ENCODE measurements around the gene PLAAT1.

The PLAAT1 gene

DNA sequence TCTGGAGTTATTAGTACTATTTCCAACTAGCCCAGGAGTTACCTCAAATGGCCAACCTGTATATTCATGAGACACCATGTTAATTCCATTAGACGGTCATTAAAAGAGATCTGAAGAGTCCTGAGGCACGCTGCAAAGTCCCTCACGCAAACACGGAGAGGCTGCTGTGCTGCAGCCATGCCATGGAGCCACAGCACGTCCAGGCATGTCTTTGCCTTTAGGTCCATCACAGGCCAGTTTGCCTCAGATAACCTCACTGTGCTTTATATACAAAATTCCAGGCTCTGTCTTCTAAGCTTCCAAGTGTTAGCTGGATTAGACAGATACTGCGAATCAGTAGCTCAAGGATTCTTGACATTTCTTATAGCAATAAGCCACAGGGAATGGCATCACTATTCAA, 9.8 kb upstream of the PLAAT1 start:
- H3K4me3 ChIP-seq (ENCODE audit: low read depth, low read length): no peak overlapping the region
- TF ChIP-seq, protein P1, sequence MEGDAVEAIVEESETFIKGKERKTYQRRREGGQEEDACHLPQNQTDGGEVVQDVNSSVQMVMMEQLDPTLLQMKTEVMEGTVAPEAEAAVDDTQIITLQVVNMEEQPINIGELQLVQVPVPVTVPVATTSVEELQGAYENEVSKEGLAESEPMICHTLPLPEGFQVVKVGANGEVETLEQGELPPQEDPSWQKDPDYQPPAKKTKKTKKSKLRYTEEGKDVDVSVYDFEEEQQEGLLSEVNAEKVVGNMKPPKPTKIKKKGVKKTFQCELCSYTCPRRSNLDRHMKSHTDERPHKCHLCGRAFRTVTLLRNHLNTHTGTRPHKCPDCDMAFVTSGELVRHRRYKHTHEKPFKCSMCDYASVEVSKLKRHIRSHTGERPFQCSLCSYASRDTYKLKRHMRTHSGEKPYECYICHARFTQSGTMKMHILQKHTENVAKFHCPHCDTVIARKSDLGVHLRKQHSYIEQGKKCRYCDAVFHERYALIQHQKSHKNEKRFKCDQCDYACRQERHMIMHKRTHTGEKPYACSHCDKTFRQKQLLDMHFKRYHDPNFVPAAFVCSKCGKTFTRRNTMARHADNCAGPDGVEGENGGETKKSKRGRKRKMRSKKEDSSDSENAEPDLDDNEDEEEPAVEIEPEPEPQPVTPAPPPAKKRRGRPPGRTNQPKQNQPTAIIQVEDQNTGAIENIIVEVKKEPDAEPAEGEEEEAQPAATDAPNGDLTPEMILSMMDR (IDR thresholded peaks at IDR 0.05; ENCODE audit: borderline replicate concordance, insufficient read depth, low read depth, low read length): no peak

DNA sequence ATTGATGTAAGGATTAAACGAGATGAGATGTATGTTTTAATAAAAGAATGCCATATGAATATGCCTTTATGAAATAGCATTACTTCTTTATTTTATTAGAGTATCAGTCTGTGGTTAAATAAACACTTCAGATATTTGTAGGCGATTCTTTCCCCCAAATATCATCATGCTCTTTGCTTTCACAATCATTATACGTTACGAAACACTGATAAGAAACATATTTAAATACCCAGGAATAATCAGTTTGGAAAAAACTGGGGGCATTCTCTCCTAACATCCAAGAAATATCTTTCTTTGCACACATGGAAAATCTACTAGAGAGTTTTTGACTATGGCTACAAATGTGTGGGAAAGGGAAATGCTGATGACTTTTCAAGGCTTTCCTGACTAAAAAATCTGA, 4.4 kb upstream of the PLAAT1 start:
- TF ChIP-seq, protein P1 (IDR thresholded peaks at IDR 0.05; ENCODE audit: borderline replicate concordance, insufficient read depth, low read depth, low read length): no peak
- H3K4me3 ChIP-seq (ENCODE audit: low read depth, low read length): no peak overlapping the region

DNA sequence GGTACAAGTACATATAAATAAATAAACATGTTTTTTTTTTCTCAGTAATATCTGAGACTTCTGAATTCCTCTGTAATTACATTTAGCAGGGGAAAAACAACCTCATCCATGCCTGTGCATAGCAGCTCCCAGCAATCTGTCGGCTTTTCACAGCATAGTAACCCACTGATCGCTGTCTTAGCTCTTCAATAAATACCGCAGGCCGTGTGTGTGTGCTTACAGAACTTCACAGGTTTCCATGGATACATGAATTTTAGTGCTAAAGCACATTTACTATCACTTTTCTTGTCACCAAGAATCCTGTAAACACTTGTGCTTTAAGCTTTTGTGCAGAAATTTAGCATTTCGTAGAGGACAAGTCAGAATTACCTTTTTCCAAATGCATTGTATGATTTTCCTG, 4.0 kb upstream of the PLAAT1 start:
- H3K4me3 ChIP-seq (ENCODE audit: low read depth, low read length): no peak overlapping the region

DNA sequence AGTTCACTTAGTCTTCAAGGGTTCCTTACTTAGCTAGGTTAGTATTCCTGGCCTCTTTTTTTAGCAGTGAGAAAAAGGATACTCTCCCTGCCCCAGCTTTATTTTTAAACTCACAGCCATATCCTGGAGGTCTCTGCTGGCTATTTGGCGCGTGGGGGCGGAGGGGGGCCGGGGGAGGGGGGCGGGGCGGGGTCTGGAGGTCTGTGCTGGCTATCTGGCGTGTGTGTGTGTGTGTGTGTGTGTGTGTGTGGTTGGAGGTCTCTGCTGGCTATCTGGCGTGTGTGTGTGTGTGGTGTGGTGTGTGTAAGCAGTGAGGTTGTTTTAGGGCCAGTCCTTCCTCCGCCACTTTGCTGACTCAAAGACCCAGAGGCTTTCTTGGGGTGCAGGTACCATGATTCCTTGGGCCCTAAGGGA, 579 bp upstream of the PLAAT1 start:
- H3K4me3 ChIP-seq (ENCODE audit: low read depth, low read length): no peak overlapping the region
- TF ChIP-seq, protein P1 (IDR thresholded peaks at IDR 0.05; ENCODE audit: borderline replicate concordance, insufficient read depth, low read depth, low read length): no peak

More for the DNA sequence above, 4.0 kb upstream of the PLAAT1 start:
- TF ChIP-seq, protein P1 (IDR thresholded peaks at IDR 0.05; ENCODE audit: borderline replicate concordance, insufficient read depth, low read depth, low read length): no peak

DNA sequence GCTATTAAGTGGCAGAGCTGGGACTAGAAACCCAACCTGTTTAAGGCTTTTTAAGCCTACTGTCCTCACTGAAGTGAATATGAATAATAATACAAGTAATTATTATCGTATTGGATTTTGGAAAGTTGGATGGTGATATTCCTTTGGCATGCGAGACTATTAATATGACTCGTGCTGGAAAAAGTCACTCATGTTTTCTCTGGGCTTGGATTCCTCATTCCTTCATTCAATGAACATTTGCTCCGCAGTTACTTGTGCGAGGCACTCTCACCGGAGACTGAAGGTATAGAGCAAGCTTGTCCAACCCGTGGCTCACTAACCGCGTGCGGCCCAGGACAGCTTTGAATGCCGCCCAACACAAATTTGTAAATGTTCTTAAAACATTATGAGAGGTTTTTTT, 694 bp downstream of the PLAAT1 start:
- TF ChIP-seq, protein P1 (IDR thresholded peaks at IDR 0.05; ENCODE audit: borderline replicate concordance, insufficient read depth, low read depth, low read length): no peak
- no peak overlapping the region for H3K4me3 ChIP-seq (ENCODE audit: low read depth, low read length)

DNA sequence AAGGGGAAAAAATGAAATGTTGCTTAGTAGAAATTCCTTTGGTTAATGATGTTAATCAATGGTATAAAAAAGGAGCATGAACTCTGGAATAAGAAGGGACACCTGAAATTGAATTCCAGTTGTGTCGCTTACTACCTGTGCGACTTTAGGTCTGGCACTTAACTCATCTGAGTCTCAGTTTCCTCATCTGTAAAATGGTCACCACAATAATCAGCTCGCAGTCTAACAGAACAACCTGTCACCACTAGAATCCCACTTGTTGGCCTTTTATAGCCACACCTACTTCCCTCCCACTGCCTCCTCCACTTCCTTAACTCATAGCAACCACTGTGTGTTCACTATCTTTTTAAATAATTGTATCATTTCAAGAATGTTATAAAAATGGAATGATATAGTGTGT, 2.5 kb downstream of the PLAAT1 start:
- TF ChIP-seq, protein P1 (IDR thresholded peaks at IDR 0.05; ENCODE audit: borderline replicate concordance, insufficient read depth, low read depth, low read length): no peak

DNA sequence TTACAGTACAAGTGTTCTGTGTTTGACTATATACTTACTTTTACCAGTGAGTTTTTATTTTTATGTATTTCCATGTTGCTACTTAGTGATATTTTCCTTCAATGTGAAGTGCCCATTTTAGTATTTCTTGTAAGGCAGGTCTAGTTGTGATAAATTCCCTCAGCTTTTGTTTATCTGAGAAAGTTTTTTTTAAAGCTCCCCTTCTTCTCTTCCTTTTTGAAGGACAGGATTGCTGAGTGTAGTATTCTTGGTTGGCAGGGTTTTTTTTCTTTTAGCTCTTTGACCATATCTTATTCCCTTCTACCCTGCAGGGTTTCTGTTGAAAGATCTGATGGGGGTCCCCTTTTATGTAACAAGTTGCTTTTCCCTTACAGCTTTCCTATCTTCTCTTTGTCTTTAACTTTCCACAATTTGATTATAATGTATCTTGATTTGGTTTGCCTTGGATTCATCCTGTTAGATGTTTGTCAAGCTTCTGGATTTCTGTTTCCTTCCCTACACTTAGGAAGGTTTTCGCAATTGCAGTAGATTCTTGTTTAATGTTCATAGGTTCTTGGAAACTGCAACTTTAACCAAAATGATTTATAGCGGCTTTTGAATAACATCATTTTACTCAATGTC, 7.9 kb downstream of the PLAAT1 start:
- H3K4me3 ChIP-seq (ENCODE audit: low read depth, low read length): no peak overlapping the region
- TF ChIP-seq, protein P1 (IDR thresholded peaks at IDR 0.05; ENCODE audit: borderline replicate concordance, insufficient read depth, low read depth, low read length): no peak

More for the DNA sequence above, 2.5 kb downstream of the PLAAT1 start:
- H3K4me3 ChIP-seq (ENCODE audit: low read depth, low read length): no peak overlapping the region

Measured in GM12875 (cell line).